HG02623 (cell line): ENCODE data around the gene RIMS1.
"Not testable (repeated sequence)": the region's sequence is repeated elsewhere in the genome, so short reads cannot be mapped to it uniquely, and the experiment has no call there.

Experiments used
- ATAC-seq: cut with Tn5 transposase; IDR thresholded peaks from one replicate; pipeline ENCODE4 v1.9.1; 2021; ENCODE audit warnings: moderate library complexity; ENCODE audit not compliant: unreplicated experiment

Gene RIMS1

GRCh38 chr6:72316675-72317380 is 430.5 kb downstream of the RIMS1 start:
- ATAC-seq, result no peak

- no peak for ATAC-seq
These were observed 435.4 kb downstream of the RIMS1 start for GRCh38 chr6:72321788-72322187.

- no peak for ATAC-seq
These were observed 436.4 kb downstream of the RIMS1 start for GRCh38 chr6:72322771-72323170.

GRCh38 chr6:72324591-72324990 is 438.2 kb downstream of the RIMS1 start:
- ATAC-seq, result no peak

- ATAC-seq, result no peak
These were observed 442.4 kb downstream of the RIMS1 start for GRCh38 chr6:72328775-72329174.

GRCh38 chr6:72335203-72335602 is 448.9 kb downstream of the RIMS1 start:
- not testable (repeated sequence) for ATAC-seq

- no peak for ATAC-seq
These were observed 462.6 kb downstream of the RIMS1 start for GRCh38 chr6:72348926-72349325.

GRCh38 chr6:72350296-72350881 is 464.0 kb downstream of the RIMS1 start:
- no peak for ATAC-seq

- no peak for ATAC-seq
These were observed 477.7 kb downstream of the RIMS1 start for GRCh38 chr6:72363844-72364740.

- no peak for ATAC-seq
These were observed 479.4 kb downstream of the RIMS1 start for GRCh38 chr6:72365773-72366172.

- ATAC-seq, result no peak
These were observed 481.1 kb downstream of the RIMS1 start for GRCh38 chr6:72367439-72367838.

GRCh38 chr6:72371473-72371872 is 485.1 kb downstream of the RIMS1 start:
- ATAC-seq, result no peak

GRCh38 chr6:72374172-72374571 is 487.8 kb downstream of the RIMS1 start:
- ATAC-seq, result no peak

- ATAC-seq, result no peak
These were observed 488.5 kb downstream of the RIMS1 start for GRCh38 chr6:72374857-72375256.

- ATAC-seq, result no peak
These were observed 490.4 kb downstream of the RIMS1 start for GRCh38 chr6:72376736-72377135.

GRCh38 chr6:72381076-72381475 is 494.7 kb downstream of the RIMS1 start:
- no peak for ATAC-seq

GRCh38 chr6:72382602-72383529 is 496.5 kb downstream of the RIMS1 start:
- peak; percentile 97 for ATAC-seq

- no peak for ATAC-seq
These were observed 500.0 kb downstream of the RIMS1 start for GRCh38 chr6:72386324-72386723.

- no peak for ATAC-seq
These were observed 503.3 kb downstream of the RIMS1 start for GRCh38 chr6:72389698-72390097.

GRCh38 chr6:72390548-72390947 is 504.2 kb downstream of the RIMS1 start:
- no peak for ATAC-seq

- ATAC-seq, result no peak
These were observed 515.5 kb downstream of the RIMS1 start for GRCh38 chr6:72401865-72402264.
